HUES64 (cell line): ENCODE results near the gene TTLL7.

Experiments
- H3K27ac ChIP-seq: 2 replicates; pipeline ENCODE4 v1.7.0; 2013; ENCODE audit warnings: low read depth, low read length, inconsistent platforms
- H3K27me3 ChIP-seq: 2 replicates; pipeline ENCODE4 v1.6.1; 2013; ENCODE audit warnings: mild to moderate bottlenecking, low read length; ENCODE audit not compliant: insufficient read depth
- H3K36me3 ChIP-seq: 2 replicates; pipeline ENCODE4 v1.6.1; 2013; ENCODE audit warnings: mild to moderate bottlenecking, low read length; ENCODE audit not compliant: insufficient read depth
- H3K4me1 ChIP-seq: 2 replicates; pipeline ENCODE4 v1.6.1; 2013; ENCODE audit warnings: mild to moderate bottlenecking, low read length, moderate library complexity; ENCODE audit not compliant: insufficient read depth
- H3K4me3 ChIP-seq: 2 replicates; pipeline ENCODE4 v1.5.1; 2013; ENCODE audit warnings: mild to moderate bottlenecking, low read length, moderate library complexity
- H3K9ac ChIP-seq: 2 replicates; pipeline ENCODE4 v1.6.1; 2013; ENCODE audit warnings: mild to moderate bottlenecking, low read depth, low read length
- H3K9me3 ChIP-seq: 2 replicates; pipeline ENCODE4 v1.6.1; 2013; ENCODE audit warnings: low read depth, low read length; ENCODE audit not compliant: insufficient read depth
- WGBS: fragments of 150-250, 120-280 bp; methylation state at CpG from one replicate; pipeline ENCODE4 v1.1.7; 2013; ENCODE audit warnings: missing lambda C conversion rate; 5-methylcytosine and 5-hydroxymethylcytosine counted together

TTLL7 gene

GRCh38 chr1:83860490-83861221 is 138.3 kb downstream of the TTLL7 start:
- peak overlapping the region; percentile 42 for H3K4me3 ChIP-seq
- 89% methylated on average over 54 of the region's 54 CpGs for WGBS
- no peak overlapping the region; the same call in 1 of the 2 replicates for H3K9ac ChIP-seq

GRCh38 chr1:83857716-83858115 is 141.2 kb downstream of the TTLL7 start:
- Histone ChIP-seq H3K27me3 (peaks cover 6% of the 10 kb centered on the region), H3K9me3 (no peaks in the 10 kb centered on the region), H3K9ac (no peak overlapping the region), H3K4me3 (no peak overlapping the region), H3K4me1 (0 out of 2 replicates have a peak, but pooled peaks cover 3% of the 10 kb centered on the region), H3K27ac (no peak overlapping the region), H3K36me3 (no peaks in the 10 kb centered on the region)
- 83% methylated on average over 2 of the region's 2 CpGs for WGBS

More at GRCh38 chr1:83860490-83861221, 138.3 kb downstream of the TTLL7 start:
- no peaks in the 10 kb centered on the region for H3K36me3 ChIP-seq
- 0 out of 2 replicates have a peak, but pooled peaks cover 3% of the 10 kb centered on the region for H3K4me1 ChIP-seq
- no peaks in the 10 kb centered on the region for H3K9me3 ChIP-seq
- H3K27ac ChIP-seq, result no peak overlapping the region
- peaks cover 6% of the 10 kb centered on the region for H3K27me3 ChIP-seq

GRCh38 chr1:83857103-83857502 is 141.8 kb downstream of the TTLL7 start:
- no peak overlapping the region for H3K9ac ChIP-seq
- no peaks in the 10 kb centered on the region for H3K36me3 ChIP-seq
- no peak overlapping the region for H3K4me3 ChIP-seq
- 0 out of 2 replicates have a peak, but pooled peaks cover 3% of the 10 kb centered on the region for H3K4me1 ChIP-seq
- peaks cover 6% of the 10 kb centered on the region for H3K27me3 ChIP-seq
- H3K27ac ChIP-seq, result no peak overlapping the region
- no CpG with 5 or more reads among the region's 1 CpG for WGBS
- H3K9me3 ChIP-seq, result no peaks in the 10 kb centered on the region

GRCh38 chr1:83856381-83856780 is 142.6 kb downstream of the TTLL7 start:
- Histone ChIP-seq H3K27me3 (peaks cover 6% of the 10 kb centered on the region), H3K36me3 (no peaks in the 10 kb centered on the region), H3K9me3 (no peaks in the 10 kb centered on the region), H3K4me1 (0 out of 2 replicates have a peak, but pooled peaks cover 3% of the 10 kb centered on the region), H3K27ac (no peak overlapping the region), H3K9ac (no peak overlapping the region), H3K4me3 (no peak overlapping the region)
- no CpG with 5 or more reads among the region's 2 CpGs for WGBS

GRCh38 chr1:83854456-83854855 is 144.5 kb downstream of the TTLL7 start:
- WGBS, result no CpG with 5 or more reads among the region's 1 CpG
- no peak overlapping the region for H3K27ac ChIP-seq
- no peaks in the 10 kb centered on the region for H3K27me3 ChIP-seq
- no peak overlapping the region for H3K9ac ChIP-seq
- H3K4me3 ChIP-seq, result no peak overlapping the region
- H3K4me1 ChIP-seq, result 0 out of 2 replicates have a peak, but pooled peaks cover 3% of the 10 kb centered on the region
- no peaks in the 10 kb centered on the region for H3K36me3 ChIP-seq
- no peaks in the 10 kb centered on the region for H3K9me3 ChIP-seq

- 96% methylated on average over 3 of the region's 3 CpGs for WGBS
- H3K27ac ChIP-seq, result no peak overlapping the region
- no peaks in the 10 kb centered on the region for H3K4me1 ChIP-seq
- no peaks in the 10 kb centered on the region for H3K36me3 ChIP-seq
- no peaks in the 10 kb centered on the region for H3K27me3 ChIP-seq
- no peaks in the 10 kb centered on the region for H3K9me3 ChIP-seq
- no peak overlapping the region for H3K9ac ChIP-seq
- no peak overlapping the region for H3K4me3 ChIP-seq
Measured at GRCh38 chr1:83850834-83851233, 148.1 kb downstream of the TTLL7 start.

GRCh38 chr1:83849191-83850061 is 149.5 kb downstream of the TTLL7 start:
- Histone ChIP-seq H3K4me3 (no peak overlapping the region), H3K36me3 (no peaks in the 10 kb centered on the region), H3K27me3 (no peaks in the 10 kb centered on the region), H3K4me1 (no peaks in the 10 kb centered on the region), H3K27ac (no peak overlapping the region), H3K9me3 (0 out of 2 replicates have a peak, but pooled peaks cover 2% of the 10 kb centered on the region), H3K9ac (no peak overlapping the region)
- WGBS, result 88% methylated on average over 3 of the region's 3 CpGs

- H3K36me3 ChIP-seq, result no peaks in the 10 kb centered on the region
- H3K9ac ChIP-seq, result no peak overlapping the region
- H3K4me1 ChIP-seq, result no peaks in the 10 kb centered on the region
- H3K9me3 ChIP-seq, result 0 out of 2 replicates have a peak, but pooled peaks cover 5% of the 10 kb centered on the region
- no peak overlapping the region for H3K4me3 ChIP-seq
- H3K27ac ChIP-seq, result no peak overlapping the region
- no peaks in the 10 kb centered on the region for H3K27me3 ChIP-seq
- 85% methylated on average over 1 of the region's 1 CpG for WGBS
Measured at GRCh38 chr1:83846138-83846537, 152.8 kb downstream of the TTLL7 start.

GRCh38 chr1:83845437-83846071 is 153.4 kb downstream of the TTLL7 start:
- WGBS, result 97% methylated on average over 2 of the region's 4 CpGs
- no peak overlapping the region for H3K27ac ChIP-seq

GRCh38 chr1:83844546-83844945 is 154.4 kb downstream of the TTLL7 start:
- H3K9me3 ChIP-seq, result 0 out of 2 replicates have a peak, but pooled peaks cover 5% of the 10 kb centered on the region

More at GRCh38 chr1:83845437-83846071, 153.4 kb downstream of the TTLL7 start:
- H3K9me3 ChIP-seq, result 0 out of 2 replicates have a peak, but pooled peaks cover 5% of the 10 kb centered on the region
- no peaks in the 10 kb centered on the region for H3K27me3 ChIP-seq
- no peaks in the 10 kb centered on the region for H3K36me3 ChIP-seq
- H3K9ac ChIP-seq, result no peak overlapping the region
- no peak overlapping the region for H3K4me3 ChIP-seq
- no peaks in the 10 kb centered on the region for H3K4me1 ChIP-seq

More at GRCh38 chr1:83844546-83844945, 154.4 kb downstream of the TTLL7 start:
- H3K27ac ChIP-seq, result no peak overlapping the region
- H3K36me3 ChIP-seq, result no peaks in the 10 kb centered on the region
- H3K27me3 ChIP-seq, result no peaks in the 10 kb centered on the region
- WGBS, result 92% methylated on average over 2 of the region's 3 CpGs
- no peak overlapping the region for H3K9ac ChIP-seq
- H3K4me1 ChIP-seq, result no peaks in the 10 kb centered on the region
- H3K4me3 ChIP-seq, result no peak overlapping the region
